CD14-positive monocyte (primary cell): ENCODE results near the gene SUPT4H1. TPM values are rescaled to one million over a fixed set of nuclear protein-coding genes. Genes with fewer than 3 reads are reported as not detected.

Experiments used
- DNase-seq, 3 donors: peaks; one replicate each; pipeline ENCODE4 v3.0.0-alpha.2; 2011 to 2022
- H2AFZ ChIP-seq: 2 replicates; pipeline ENCODE4 v1.6.0; 2012; ENCODE audit warnings: mild to moderate bottlenecking, low read depth, low read length, inconsistent platforms; ENCODE audit not compliant: insufficient read depth, poor library complexity, severe bottlenecking
- H3K27ac ChIP-seq, 2 donors: 1 replicate in 1 of 2; 2 replicates in 1 of 2; pipeline ENCODE4 v1.5.1; 2012 to 2013; ENCODE audit warnings: low read length in 2 of 2, control low read depth in 1 of 2, inconsistent platforms in 1 of 2, low read depth in 1 of 2, mild to moderate bottlenecking in 1 of 2
- H3K27me3 ChIP-seq, 2 donors: one replicate each; pipeline versions ENCODE4 v1.6.0 to v1.6.1; 2011 to 2013; ENCODE audit warnings: low read length in 2 of 2; ENCODE audit not compliant: control insufficient read depth in 2 of 2, insufficient read depth in 2 of 2
- H3K36me3 ChIP-seq, 2 donors: replicated peaks in 1 of 2; 1 replicate in 1 of 2; 2 replicates in 1 of 2; pipeline versions ENCODE4 v1.5.1 to v1.6.1; 2012 to 2013; ENCODE audit warnings: low read length in 2 of 2, control low read depth in 1 of 2, inconsistent platforms in 1 of 2, mild to moderate bottlenecking in 1 of 2; ENCODE audit not compliant: insufficient read depth in 2 of 2, control insufficient read depth in 1 of 2
- H3K4me1 ChIP-seq, 2 donors: 1 replicate in 1 of 2; 2 replicates in 1 of 2; pipeline versions ENCODE4 v1.5.1 to v1.6.1; 2012 to 2013; ENCODE audit warnings: low read length in 2 of 2, control low read depth in 1 of 2, inconsistent platforms in 1 of 2, mild to moderate bottlenecking in 1 of 2, moderate library complexity in 1 of 2; ENCODE audit not compliant: insufficient read depth in 2 of 2, control insufficient read depth in 1 of 2
- H3K4me2 ChIP-seq: replicated peaks from 2 replicates; pipeline ENCODE3; 2012; ENCODE audit warnings: low read length, moderate library complexity, mild to moderate bottlenecking; ENCODE audit not compliant: poor library complexity, severe bottlenecking; ENCODE audit errors: extremely low read depth
- H3K4me3 ChIP-seq, 3 experiments: fragments of 200-600 bp in 1 of 3; sonication (generic) in 1 of 3; replicated peaks in 1 of 3; 1 replicate in 2 of 3; 2 replicates in 1 of 3; pipeline ENCODE4 v1.5.1; 2011 to 2013; ENCODE audit warnings: low read length in 3 of 3, mild to moderate bottlenecking in 3 of 3, control low read depth in 2 of 3, low read depth in 2 of 3, inconsistent platforms in 1 of 3, moderate library complexity in 1 of 3
- H3K79me2 ChIP-seq: 2 replicates; pipeline ENCODE4 v1.6.0; 2012; ENCODE audit warnings: mild to moderate bottlenecking, control low read depth, inconsistent platforms, low read length, moderate library complexity; ENCODE audit not compliant: insufficient read depth
- H3K9ac ChIP-seq: 2 replicates; pipeline ENCODE4 v1.6.0; 2017; ENCODE audit warnings: low read length, mild to moderate bottlenecking; ENCODE audit not compliant: insufficient read depth, poor library complexity, severe bottlenecking
- H3K9me3 ChIP-seq, 2 donors: replicated peaks in 1 of 2; 1 replicate in 1 of 2; 2 replicates in 1 of 2; pipeline versions ENCODE4 v1.5.1 to v1.6.1; 2012 to 2013; ENCODE audit warnings: low read length in 2 of 2, control low read depth in 1 of 2; ENCODE audit not compliant: control insufficient read depth in 1 of 2, insufficient read depth in 1 of 2
- H4K20me1 ChIP-seq: 2 replicates; pipeline ENCODE4 v1.6.0; 2012; ENCODE audit warnings: mild to moderate bottlenecking, low read length, control low read depth, moderate library complexity; ENCODE audit not compliant: insufficient read depth
- H3K27ac Mint-ChIP-seq, 7 donors: one replicate each; pipeline ENCODE4 v1.8.0; 2020; ENCODE audit warnings: mild to moderate bottlenecking in 7 of 7, mixed read lengths in 7 of 7, moderate library complexity in 6 of 7, inconsistent platforms in 2 of 7
- H3K27me3 Mint-ChIP-seq, 3 donors: one replicate each; pipeline ENCODE4 v1.8.0; 2021 to 2022; ENCODE audit warnings: low read depth in 3 of 3, mild to moderate bottlenecking in 3 of 3, mixed read lengths in 3 of 3, moderate library complexity in 3 of 3, inconsistent platforms in 1 of 3
- H3K36me3 Mint-ChIP-seq, 2 donors: one replicate each; pipeline ENCODE4 v1.8.0; 2020; ENCODE audit warnings: mixed read lengths in 2 of 2, inconsistent platforms in 1 of 2, mild to moderate bottlenecking in 1 of 2
- H3K4me1 Mint-ChIP-seq: one replicate; pipeline ENCODE4 v1.8.0; 2020; ENCODE audit warnings: mild to moderate bottlenecking, mixed read lengths
- H3K4me3 Mint-ChIP-seq, 2 donors: one replicate each; pipeline ENCODE4 v1.8.0; 2020; ENCODE audit warnings: mild to moderate bottlenecking in 2 of 2, mixed read lengths in 2 of 2, moderate library complexity in 1 of 2
- H3K9me3 Mint-ChIP-seq, 7 donors: one replicate each; pipeline ENCODE4 v1.8.0; 2020 to 2022; ENCODE audit warnings: mixed read lengths in 7 of 7, mild to moderate bottlenecking in 6 of 7, moderate library complexity in 6 of 7, inconsistent platforms in 2 of 7
- WGBS: methylation state at CpG from one replicate; pipeline ENCODE4 v1.1.5; 2013; ENCODE audit warnings: missing lambda C conversion rate; ENCODE audit not compliant: insufficient coverage; 5-methylcytosine and 5-hydroxymethylcytosine counted together
- intact Hi-C, 2 donors: fragments of 100-400 bp; cut with micrococcal nuclease; formaldehyde crosslinking; loops; one replicate each; pipeline versions ENCODE4 v1.15.0 to v1.15.1; 2023
- polyA plus RNA-seq, 3 donors: library from polyadenylated mRNA; depleted of rRNA in 1 of 3; unstranded in 2 of 3; stranded (reverse) in 1 of 3; fragments of 300-500 nt in 2 of 3; fragments of >200 nt in 1 of 3; fragmentation: Illumina TruSeq in 2 of 3; gene quantifications; 1 replicate in 2 of 3; 2 replicates in 1 of 3; pipeline ENCODE4 v1.2.3, GENCODE V29; 2012 to 2021
- TF ChIP-seq, protein P1 (sequence below): fragments of 200-600 bp; IDR thresholded peaks from one replicate; pipeline ENCODE4 v1.8.0; 2022; ENCODE audit warnings: antibody characterized with exemption, mild to moderate bottlenecking

Gene SUPT4H1
- polyA plus RNA-seq, 3 donors = 144 to 251 (median 241) TPM

DNA sequence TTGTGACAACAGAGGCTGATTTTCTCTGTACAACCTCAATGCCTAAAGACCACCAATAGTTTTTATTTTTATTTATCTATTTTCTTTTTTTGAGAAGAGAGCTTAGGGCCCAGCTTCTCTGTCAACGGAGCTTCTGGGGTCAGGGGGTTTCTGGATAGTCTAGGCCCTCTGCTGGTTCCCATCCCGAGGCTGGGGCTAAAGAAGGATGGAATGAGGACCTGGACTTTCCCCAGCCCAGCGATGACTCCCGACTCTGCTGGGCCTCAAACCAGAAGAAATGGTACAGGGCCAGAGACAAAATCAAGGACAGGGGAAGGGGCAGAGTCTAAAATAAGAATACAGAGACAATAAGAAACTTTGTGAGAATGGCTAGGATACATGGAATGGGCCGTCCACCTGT, 17.7 kb downstream of the SUPT4H1 start:
- H3K27ac Mint-ChIP-seq = peak overlapping the region; percentile 99 to 100 (median 99)
- H3K4me3 Mint-ChIP-seq = peak overlapping the region; percentile 99 to 100
- peaks cover 18 to 22% of the 10 kb centered on the region in 2 donors for H3K36me3 Mint-ChIP-seq
- peaks cover 0 to 7% (median 6%) of the 10 kb centered on the region in 7 donors for H3K9me3 Mint-ChIP-seq
- no peaks in the 10 kb centered on the region for H3K9me3 ChIP-seq
- peak overlapping the region; percentile 98 for H3K9ac ChIP-seq
- peaks cover 92% of the 10 kb centered on the region for H3K79me2 ChIP-seq
- H3K36me3 ChIP-seq = peaks cover 9 to 18% of the 10 kb centered on the region in 2 donors
- H3K27me3 Mint-ChIP-seq = peaks cover 0 to 10% (median 1%) of the 10 kb centered on the region in 3 donors
- peaks cover 69% of the 10 kb centered on the region for H3K4me1 Mint-ChIP-seq
- peak overlapping the region; percentile 99 for H3K4me2 ChIP-seq
- H3K4me3 ChIP-seq = peak overlapping the region in 1 of 3 experiments; percentile 100
- 46% methylated on average over 5 of the region's 5 CpGs for WGBS
- H2AFZ ChIP-seq = no peak overlapping the region
- peaks cover 77 to 80% of the 10 kb centered on the region in 2 donors for H3K4me1 ChIP-seq
- peaks cover 31% of the 10 kb centered on the region for H4K20me1 ChIP-seq
- no peaks in the 10 kb centered on the region for H3K27me3 ChIP-seq
- intact Hi-C loops = loop anchor here in 1 of 2 donors (10.0 kb wide), 1 partner anchor 181 kb away; the partner anchor contains the start of gene MTMR4
- peak overlapping the region; percentile 98 to 100 for H3K27ac ChIP-seq
- TF ChIP-seq, protein P1, sequence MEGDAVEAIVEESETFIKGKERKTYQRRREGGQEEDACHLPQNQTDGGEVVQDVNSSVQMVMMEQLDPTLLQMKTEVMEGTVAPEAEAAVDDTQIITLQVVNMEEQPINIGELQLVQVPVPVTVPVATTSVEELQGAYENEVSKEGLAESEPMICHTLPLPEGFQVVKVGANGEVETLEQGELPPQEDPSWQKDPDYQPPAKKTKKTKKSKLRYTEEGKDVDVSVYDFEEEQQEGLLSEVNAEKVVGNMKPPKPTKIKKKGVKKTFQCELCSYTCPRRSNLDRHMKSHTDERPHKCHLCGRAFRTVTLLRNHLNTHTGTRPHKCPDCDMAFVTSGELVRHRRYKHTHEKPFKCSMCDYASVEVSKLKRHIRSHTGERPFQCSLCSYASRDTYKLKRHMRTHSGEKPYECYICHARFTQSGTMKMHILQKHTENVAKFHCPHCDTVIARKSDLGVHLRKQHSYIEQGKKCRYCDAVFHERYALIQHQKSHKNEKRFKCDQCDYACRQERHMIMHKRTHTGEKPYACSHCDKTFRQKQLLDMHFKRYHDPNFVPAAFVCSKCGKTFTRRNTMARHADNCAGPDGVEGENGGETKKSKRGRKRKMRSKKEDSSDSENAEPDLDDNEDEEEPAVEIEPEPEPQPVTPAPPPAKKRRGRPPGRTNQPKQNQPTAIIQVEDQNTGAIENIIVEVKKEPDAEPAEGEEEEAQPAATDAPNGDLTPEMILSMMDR = no peak
- no peak for DNase-seq

DNA sequence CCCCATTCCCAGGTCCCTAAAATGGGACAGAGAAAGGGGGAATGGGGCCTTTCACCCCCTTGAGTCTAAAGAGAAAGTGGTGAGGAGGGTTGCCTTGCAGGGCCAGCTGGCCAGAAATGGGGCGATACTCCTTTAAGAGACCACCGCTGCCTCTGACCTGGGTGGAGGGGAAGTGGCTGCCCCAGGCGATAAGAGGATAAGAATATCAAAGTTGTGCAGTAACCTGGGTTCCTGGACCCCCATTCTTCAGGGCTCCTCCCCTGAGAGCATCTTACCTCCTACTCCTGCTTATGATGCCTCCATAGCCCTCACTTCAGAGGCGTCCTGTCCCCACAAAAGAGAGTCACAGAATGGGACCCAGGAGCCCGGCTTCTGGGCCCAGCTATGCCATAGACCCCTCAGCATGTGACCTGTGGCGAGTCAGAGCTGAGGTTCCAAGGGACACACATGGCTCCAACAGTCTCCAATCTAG, 18.2 kb downstream of the SUPT4H1 start:
- peaks cover 36% of the 10 kb centered on the region for H4K20me1 ChIP-seq
- H3K9ac ChIP-seq = peak overlapping the region; percentile 98
- peaks cover 18 to 22% of the 10 kb centered on the region in 2 donors for H3K36me3 Mint-ChIP-seq
- peaks cover 77 to 80% of the 10 kb centered on the region in 2 donors for H3K4me1 ChIP-seq
- no peaks in the 10 kb centered on the region for H3K27me3 ChIP-seq
- H3K9me3 ChIP-seq = no peaks in the 10 kb centered on the region
- peak overlapping the region; percentile 72 to 100 (median 99) for H3K4me3 ChIP-seq
- H3K36me3 ChIP-seq = peaks cover 9 to 18% of the 10 kb centered on the region in 2 donors
- H3K27me3 Mint-ChIP-seq = peaks cover 0 to 10% (median 1%) of the 10 kb centered on the region in 3 donors
- peaks cover 0 to 7% (median 6%) of the 10 kb centered on the region in 7 donors for H3K9me3 Mint-ChIP-seq
- peak overlapping the region; percentile 99 for H3K4me2 ChIP-seq
- peaks cover 69% of the 10 kb centered on the region for H3K4me1 Mint-ChIP-seq
- 0% methylated on average over 2 of the region's 6 CpGs for WGBS
- H3K79me2 ChIP-seq = peaks cover 95% of the 10 kb centered on the region
- peak overlapping the region; percentile 46 for H2AFZ ChIP-seq
- peak overlapping the region; percentile 98 to 100 for H3K27ac ChIP-seq
- no peak for DNase-seq
- peak overlapping the region; percentile 99 to 100 for H3K4me3 Mint-ChIP-seq
- TF ChIP-seq, protein P1 = no peak
- intact Hi-C loops = loop anchor here in 1 of 2 donors (10.0 kb wide), 1 partner anchor 181 kb away; the partner anchor contains the start of gene MTMR4
- peak overlapping the region; percentile 84 to 100 (median 99) for H3K27ac Mint-ChIP-seq
